ENCODE data around the gene CCR9. TPM values are rescaled to one million over a fixed set of nuclear protein-coding genes. Genes with fewer than 3 reads are reported as not detected.

CCR9 gene
- total RNA-seq, 1 donor from 2014 or later, result not detected

DNA sequence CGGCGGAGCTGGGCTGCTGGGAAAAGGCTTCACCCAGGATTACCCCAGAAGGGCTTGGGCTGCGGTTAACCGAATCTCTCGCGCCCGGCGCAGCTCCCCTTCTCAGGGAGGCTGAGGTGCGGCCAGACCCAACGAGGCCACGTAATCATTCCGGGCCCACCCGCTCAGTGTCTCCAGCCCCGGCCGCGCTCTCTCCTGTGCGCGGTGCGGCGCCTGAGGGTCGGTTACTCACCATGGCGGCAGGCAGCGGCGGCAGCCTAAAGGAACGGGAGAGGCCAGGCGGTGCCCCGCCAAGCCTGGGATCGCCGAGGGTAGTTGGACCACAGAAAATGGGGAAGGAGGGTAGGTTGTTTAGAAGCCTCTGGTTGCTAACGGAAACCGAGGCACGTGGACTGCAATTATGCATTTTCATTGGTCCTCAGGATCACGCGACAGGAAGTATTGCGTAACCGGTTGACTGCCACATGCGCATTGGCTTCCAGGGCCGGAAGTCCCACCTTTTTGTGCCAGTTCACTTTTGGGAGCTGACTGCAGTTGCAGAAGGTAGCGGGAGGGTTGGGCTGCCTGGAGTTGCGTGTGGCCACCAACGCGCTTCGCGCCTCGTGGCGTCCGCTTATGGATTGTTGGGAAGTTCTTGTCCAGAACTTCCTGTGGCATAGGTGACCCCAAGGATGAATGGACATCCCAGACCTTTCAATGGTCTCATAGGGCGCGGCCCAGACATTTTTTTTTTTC is 44.4 kb upstream of the CCR9 start, which contains the start of gene LZTFL1:
Gene LZTFL1, minus strand, starts transcription at position 363 of the 735 bp plus-strand sequence. Its CDS starts 128 bp downstream, at position 235.
- Mint-ChIP-seq H3K27me3 (ENCODE audit: insufficient read depth, low read depth) (no peaks in the 10 kb centered on the region), H3K27ac (peak within 1 kb of the TSS; percentile 58)
- TF ChIP-seq, protein P1, sequence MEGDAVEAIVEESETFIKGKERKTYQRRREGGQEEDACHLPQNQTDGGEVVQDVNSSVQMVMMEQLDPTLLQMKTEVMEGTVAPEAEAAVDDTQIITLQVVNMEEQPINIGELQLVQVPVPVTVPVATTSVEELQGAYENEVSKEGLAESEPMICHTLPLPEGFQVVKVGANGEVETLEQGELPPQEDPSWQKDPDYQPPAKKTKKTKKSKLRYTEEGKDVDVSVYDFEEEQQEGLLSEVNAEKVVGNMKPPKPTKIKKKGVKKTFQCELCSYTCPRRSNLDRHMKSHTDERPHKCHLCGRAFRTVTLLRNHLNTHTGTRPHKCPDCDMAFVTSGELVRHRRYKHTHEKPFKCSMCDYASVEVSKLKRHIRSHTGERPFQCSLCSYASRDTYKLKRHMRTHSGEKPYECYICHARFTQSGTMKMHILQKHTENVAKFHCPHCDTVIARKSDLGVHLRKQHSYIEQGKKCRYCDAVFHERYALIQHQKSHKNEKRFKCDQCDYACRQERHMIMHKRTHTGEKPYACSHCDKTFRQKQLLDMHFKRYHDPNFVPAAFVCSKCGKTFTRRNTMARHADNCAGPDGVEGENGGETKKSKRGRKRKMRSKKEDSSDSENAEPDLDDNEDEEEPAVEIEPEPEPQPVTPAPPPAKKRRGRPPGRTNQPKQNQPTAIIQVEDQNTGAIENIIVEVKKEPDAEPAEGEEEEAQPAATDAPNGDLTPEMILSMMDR (IDR thresholded peaks at IDR 0.05), result no peak
- TF ChIP-seq EZH2 (IDR thresholded peaks at IDR 0.05), result no peak
- no peak for TF ChIP-seq EZH2phosphoT487 (IDR thresholded peaks at IDR 0.05)

DNA sequence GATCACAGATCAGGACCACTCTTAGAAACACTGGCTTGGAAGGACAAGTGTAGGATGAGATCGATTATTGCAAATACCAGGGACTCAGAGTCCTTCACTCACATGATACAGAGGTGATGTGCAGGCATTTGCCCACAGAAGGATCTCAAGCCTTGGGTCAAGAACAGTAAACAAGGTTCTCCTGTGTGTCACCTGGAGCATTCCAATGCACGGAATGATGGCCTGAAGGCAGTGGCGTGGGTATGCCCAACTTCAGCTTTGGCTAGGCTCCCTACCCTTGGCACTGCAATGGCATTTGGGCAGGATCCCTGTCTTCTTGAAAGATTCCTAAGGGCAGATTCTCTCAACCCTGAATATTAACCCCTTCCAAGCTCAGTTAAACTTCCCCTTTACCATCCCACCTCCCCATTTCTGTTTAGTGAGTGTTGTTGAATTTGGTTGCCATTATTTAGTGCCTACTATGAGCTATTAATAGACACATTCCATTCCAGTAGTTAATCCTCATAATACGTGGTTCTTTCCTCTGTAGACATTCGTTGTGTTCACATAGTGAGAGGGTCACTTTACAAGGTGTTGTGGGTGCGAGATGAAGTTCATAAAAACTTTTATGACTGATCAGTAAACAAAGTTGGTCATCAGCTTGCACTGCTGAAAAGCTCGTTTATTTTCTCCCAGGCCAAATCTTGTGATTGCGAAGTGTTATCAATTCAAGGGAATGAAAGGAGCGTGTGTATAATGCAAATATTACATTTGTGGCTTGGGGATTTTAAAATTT is 43.3 kb upstream of the CCR9 start:
- Mint-ChIP-seq H3K27ac (no peak overlapping the region), H3K4me1 (peaks cover 7% of the 10 kb centered on the region), H3K4me3 (peak overlapping the region; percentile 94), H3K27me3 (ENCODE audit: insufficient read depth, low read depth) (peaks cover 7% of the 10 kb centered on the region), H3K9me3 (no peaks in the 10 kb centered on the region), H3K36me3 (no peaks in the 10 kb centered on the region)
- Histone ChIP-seq H2AFZ (replicated peaks) (no peak overlapping the region), H4K20me1 (ENCODE audit: low read depth) (no peaks in the 10 kb centered on the region), H3K27ac (no peak overlapping the region), H3K4me1 (no peaks in the 10 kb centered on the region), H3K9ac (no peak overlapping the region), H3K9me3 (ENCODE audit: low read depth) (no peaks in the 10 kb centered on the region), H3F3A (ENCODE audit: low read depth) (no peaks in the 10 kb centered on the region), H3K36me3 (no peaks in the 10 kb centered on the region), H3K4me3 (no peak overlapping the region), H3K4me2 (no peak overlapping the region), H3K79me2 (ENCODE audit: low read depth) (no peaks in the 10 kb centered on the region), H3K27me3 (peaks cover 57% of the 10 kb centered on the region)
- TF ChIP-seq, protein P1 (IDR thresholded peaks at IDR 0.05), result no peak
- TF ChIP-seq EZH2 (IDR thresholded peaks at IDR 0.05) (no peak), EZH2phosphoT487 (IDR thresholded peaks at IDR 0.05) (no peak)
- DNase-seq (ENCODE audit: low spot score), result no peak

More for the DNA sequence above, 44.4 kb upstream of the CCR9 start, which contains the start of gene LZTFL1:
- peak; percentile 93 for DNase-seq (ENCODE audit: low spot score)
- H3K27me3 ChIP-seq, result peaks cover 45% of the 10 kb centered on the region
- peak within 1 kb of the TSS; percentile 94 for H3K4me3 Mint-ChIP-seq
- H4K20me1 ChIP-seq (ENCODE audit: low read depth), result no peaks in the 10 kb centered on the region
- no peaks in the 10 kb centered on the region for H3F3A ChIP-seq (ENCODE audit: low read depth)
- H3K9me3 ChIP-seq (ENCODE audit: low read depth), result no peaks in the 10 kb centered on the region
- H3K9me3 Mint-ChIP-seq, result no peaks in the 10 kb centered on the region
- H3K4me3 ChIP-seq, result peak within 1 kb of the TSS; percentile 76
- H3K4me1 Mint-ChIP-seq, result peaks cover 7% of the 10 kb centered on the region
- H3K27ac ChIP-seq, result no peak within 1 kb of the TSS
- H3K4me1 ChIP-seq, result no peaks in the 10 kb centered on the region
- no peaks in the 10 kb centered on the region for H3K36me3 ChIP-seq
- H2AFZ ChIP-seq (replicated peaks), result peak within 1 kb of the TSS; percentile 63
- no peaks in the 10 kb centered on the region for H3K36me3 Mint-ChIP-seq
- no peaks in the 10 kb centered on the region for H3K79me2 ChIP-seq (ENCODE audit: low read depth)
- peak within 1 kb of the TSS; percentile 90 for H3K4me2 ChIP-seq
- peak within 1 kb of the TSS; percentile 48 for H3K9ac ChIP-seq

GRCh38 chr3:45844616-45845015 is 41.7 kb upstream of the CCR9 start:
- Histone ChIP-seq H3K27ac (no peak overlapping the region), H2AFZ (replicated peaks) (no peak overlapping the region), H3K79me2 (ENCODE audit: low read depth) (no peaks in the 10 kb centered on the region), H3K36me3 (no peaks in the 10 kb centered on the region), H3K9me3 (ENCODE audit: low read depth) (no peaks in the 10 kb centered on the region), H3F3A (ENCODE audit: low read depth) (no peaks in the 10 kb centered on the region), H3K9ac (no peak overlapping the region), H3K4me2 (no peak overlapping the region), H3K4me1 (no peaks in the 10 kb centered on the region), H4K20me1 (ENCODE audit: low read depth) (no peaks in the 10 kb centered on the region), H3K4me3 (no peak overlapping the region), H3K27me3 (peaks cover 72% of the 10 kb centered on the region)
- H3K9me3 Mint-ChIP-seq, result no peaks in the 10 kb centered on the region
- H3K4me3 Mint-ChIP-seq, result no peak overlapping the region
- peaks cover 7% of the 10 kb centered on the region for H3K4me1 Mint-ChIP-seq
- peaks cover 10% of the 10 kb centered on the region for H3K27me3 Mint-ChIP-seq (ENCODE audit: insufficient read depth, low read depth)
- H3K36me3 Mint-ChIP-seq, result no peaks in the 10 kb centered on the region
- TF ChIP-seq EZH2phosphoT487 (IDR thresholded peaks at IDR 0.05), result no peak
- TF ChIP-seq, protein P1 (IDR thresholded peaks at IDR 0.05), result no peak
- H3K27ac Mint-ChIP-seq, result no peak overlapping the region
- DNase-seq (ENCODE audit: low spot score), result no peak
